Tibial nerve (tissue), 4 donors: ENCODE results near the gene CUL3.

Experiments
- EP300 ChIP-seq, 2 donors: sonication (generic); formaldehyde crosslinking; IDR thresholded peaks; one replicate each; pipeline ENCODE4 v1.6.1; 2017; ENCODE audit warnings: antibody characterized with exemption in 2 of 2, mild to moderate bottlenecking in 1 of 2
- POLR2A ChIP-seq, 2 donors: fragments of 450-650 bp; IDR thresholded peaks; one replicate each; pipeline ENCODE4 v1.6.1; 2017; ENCODE audit warnings: antibody characterized with exemption in 2 of 2, mild to moderate bottlenecking in 2 of 2, moderate library complexity in 2 of 2
- TF ChIP-seq, protein P1 (sequence below), 5 experiments: fragments of 200-600 bp in 3 of 5; fragments of 450-650 bp in 2 of 5; sonication (generic) in 3 of 5; IDR thresholded peaks; one replicate each; pipeline ENCODE4 v1.5.1; 2016 to 2019; ENCODE audit warnings: antibody characterized with exemption in 5 of 5, mild to moderate bottlenecking in 3 of 5, moderate library complexity in 2 of 5

GRCh38 chr2:224532931-224533330 lies 52.2 kb downstream of the CUL3 start:
- TF ChIP-seq, protein P1, sequence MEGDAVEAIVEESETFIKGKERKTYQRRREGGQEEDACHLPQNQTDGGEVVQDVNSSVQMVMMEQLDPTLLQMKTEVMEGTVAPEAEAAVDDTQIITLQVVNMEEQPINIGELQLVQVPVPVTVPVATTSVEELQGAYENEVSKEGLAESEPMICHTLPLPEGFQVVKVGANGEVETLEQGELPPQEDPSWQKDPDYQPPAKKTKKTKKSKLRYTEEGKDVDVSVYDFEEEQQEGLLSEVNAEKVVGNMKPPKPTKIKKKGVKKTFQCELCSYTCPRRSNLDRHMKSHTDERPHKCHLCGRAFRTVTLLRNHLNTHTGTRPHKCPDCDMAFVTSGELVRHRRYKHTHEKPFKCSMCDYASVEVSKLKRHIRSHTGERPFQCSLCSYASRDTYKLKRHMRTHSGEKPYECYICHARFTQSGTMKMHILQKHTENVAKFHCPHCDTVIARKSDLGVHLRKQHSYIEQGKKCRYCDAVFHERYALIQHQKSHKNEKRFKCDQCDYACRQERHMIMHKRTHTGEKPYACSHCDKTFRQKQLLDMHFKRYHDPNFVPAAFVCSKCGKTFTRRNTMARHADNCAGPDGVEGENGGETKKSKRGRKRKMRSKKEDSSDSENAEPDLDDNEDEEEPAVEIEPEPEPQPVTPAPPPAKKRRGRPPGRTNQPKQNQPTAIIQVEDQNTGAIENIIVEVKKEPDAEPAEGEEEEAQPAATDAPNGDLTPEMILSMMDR (IDR thresholded peaks at IDR 0.05), result no peak
- TF ChIP-seq EP300 (IDR thresholded peaks at IDR 0.05) (no peak), POLR2A (IDR thresholded peaks at IDR 0.05) (no peak)
